Epithelial cell of proximal tubule (primary cell): ENCODE results near the gene ZCCHC13. TPM values are rescaled to one million over a fixed set of nuclear protein-coding genes. Genes with fewer than 3 reads are reported as not detected.
"Not testable (repeated sequence)": the region's sequence is repeated elsewhere in the genome, so short reads cannot be mapped to it uniquely, and the experiment has no call there.

Experiments used
- DNase-seq: peaks from one replicate; pipeline ENCODE4 v3.0.0-alpha.2; 2011; ENCODE audit warnings: low read depth
- H3K4me3 ChIP-seq: 2 replicates; pipeline ENCODE4 v1.5.1; 2011; ENCODE audit warnings: low read depth, mild to moderate bottlenecking, low read length
- CTCF ChIP-seq: conservative IDR thresholded peaks from 2 replicates; pipeline ENCODE4 v1.5.1; 2012; ENCODE audit warnings: low read depth, mild to moderate bottlenecking, low read length
- total RNA-seq: library from RNA; depleted of rRNA; stranded (reverse); fragments of >200 nt; gene quantifications from 2 replicates; pipeline ENCODE4 v1.2.3, GENCODE V29; 2015

Gene ZCCHC13
- not detected in 2 replicates for total RNA-seq

- DNase-seq = no peak
- no peak within 1 kb of the TSS for H3K4me3 ChIP-seq
- TF ChIP-seq CTCF = no peak
Measured at GRCh38 chrX:74304016-74304415, at the start of gene ZCCHC13. TSS of gene ZCCHC13 (plus strand) at chrX:74304180. CDS start at chrX:74304267, 87 bp downstream.

- DNase-seq, H3K4me3 ChIP-seq: not testable (repeated sequence)
Measured at GRCh38 chrX:74258111-74258510, 45.9 kb upstream of the ZCCHC13 start.

- no peak for DNase-seq
- H3K4me3 ChIP-seq = no peak overlapping the region
- TF ChIP-seq CTCF = no peak
Measured at GRCh38 chrX:74259885-74260491, 44.0 kb upstream of the ZCCHC13 start.

- no peak for DNase-seq
- no peak overlapping the region for H3K4me3 ChIP-seq
- TF ChIP-seq CTCF = no peak
Measured at GRCh38 chrX:74262452-74263209, 41.3 kb upstream of the ZCCHC13 start.

GRCh38 chrX:74270393-74270792, 33.6 kb upstream of the ZCCHC13 start:
- no peak for DNase-seq
- no peak overlapping the region for H3K4me3 ChIP-seq
- no peak for TF ChIP-seq CTCF

- DNase-seq = no peak
- H3K4me3 ChIP-seq = no peak overlapping the region
- TF ChIP-seq CTCF = no peak
Measured at GRCh38 chrX:74272230-74272629, 31.8 kb upstream of the ZCCHC13 start.

- DNase-seq = no peak
- no peak overlapping the region for H3K4me3 ChIP-seq
- no peak for TF ChIP-seq CTCF
Measured at GRCh38 chrX:74274516-74274915, 29.5 kb upstream of the ZCCHC13 start.
